ENCODE results near the gene FLNA. TPM values are rescaled to one million over a fixed set of nuclear protein-coding genes. Genes with fewer than 3 reads are reported as not detected.

FLNA gene
- total and polyA plus RNA-seq, 10 of the 15 experiments (the other 5 are each of a cell fraction or from before 2014, with no cell fraction given) = 5.1 to 643 (median 171) TPM

DNA sequence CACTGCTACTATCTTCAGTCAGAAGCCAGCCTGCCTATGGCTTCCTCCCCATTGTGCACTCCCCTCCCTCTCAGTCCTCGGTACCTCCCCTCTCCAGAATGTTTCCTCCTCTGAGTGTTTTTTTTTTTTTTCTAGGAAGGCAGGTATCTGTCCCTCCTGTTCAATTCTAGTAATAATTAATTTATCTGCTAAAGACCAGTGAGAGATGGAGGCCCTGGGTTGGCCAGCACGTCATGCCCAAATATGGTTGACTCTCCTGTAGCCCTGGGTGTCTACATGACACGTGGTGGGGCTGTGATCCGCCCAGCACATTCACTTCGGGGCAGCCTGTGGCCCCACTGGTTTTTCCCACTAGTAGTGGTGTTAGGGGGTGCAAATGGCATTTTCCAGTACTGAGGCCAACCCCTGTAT lies 1.8 kb downstream of the FLNA start (continued):
- TF ChIP-seq, protein P1, sequence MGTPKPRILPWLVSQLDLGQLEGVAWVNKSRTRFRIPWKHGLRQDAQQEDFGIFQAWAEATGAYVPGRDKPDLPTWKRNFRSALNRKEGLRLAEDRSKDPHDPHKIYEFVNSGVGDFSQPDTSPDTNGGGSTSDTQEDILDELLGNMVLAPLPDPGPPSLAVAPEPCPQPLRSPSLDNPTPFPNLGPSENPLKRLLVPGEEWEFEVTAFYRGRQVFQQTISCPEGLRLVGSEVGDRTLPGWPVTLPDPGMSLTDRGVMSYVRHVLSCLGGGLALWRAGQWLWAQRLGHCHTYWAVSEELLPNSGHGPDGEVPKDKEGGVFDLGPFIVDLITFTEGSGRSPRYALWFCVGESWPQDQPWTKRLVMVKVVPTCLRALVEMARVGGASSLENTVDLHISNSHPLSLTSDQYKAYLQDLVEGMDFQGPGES (IDR thresholded peaks at IDR 0.05) = no peak
- no peak for TF ChIP-seq MYC (IDR thresholded peaks at IDR 0.05; ENCODE audit: insufficient read depth, insufficient read length, insufficient replicate concordance, low read length, severe bottlenecking)
- TF ChIP-seq, protein P2, sequence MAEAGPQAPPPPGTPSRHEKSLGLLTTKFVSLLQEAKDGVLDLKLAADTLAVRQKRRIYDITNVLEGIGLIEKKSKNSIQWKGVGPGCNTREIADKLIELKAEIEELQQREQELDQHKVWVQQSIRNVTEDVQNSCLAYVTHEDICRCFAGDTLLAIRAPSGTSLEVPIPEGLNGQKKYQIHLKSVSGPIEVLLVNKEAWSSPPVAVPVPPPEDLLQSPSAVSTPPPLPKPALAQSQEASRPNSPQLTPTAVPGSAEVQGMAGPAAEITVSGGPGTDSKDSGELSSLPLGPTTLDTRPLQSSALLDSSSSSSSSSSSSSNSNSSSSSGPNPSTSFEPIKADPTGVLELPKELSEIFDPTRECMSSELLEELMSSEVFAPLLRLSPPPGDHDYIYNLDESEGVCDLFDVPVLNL (IDR thresholded peaks at IDR 0.05; ENCODE audit: low read depth, low read length) = no peak
- no peak for TF ChIP-seq KAT2A (conservative IDR thresholded peaks at IDR 0.05; ENCODE audit: control insufficient read depth, low read depth, low read length)
- TF ChIP-seq BCL11A (IDR thresholded peaks at IDR 0.05; ENCODE audit: low read depth, low read length) = no peak
- no peak for TF ChIP-seq BACH1 (IDR thresholded peaks at IDR 0.05; ENCODE audit: borderline replicate concordance)
- no peak for TF ChIP-seq CEBPB (IDR thresholded peaks at IDR 0.05; ENCODE audit: borderline replicate concordance in 1 of 2, low read depth in 2 of 2, low read length in 2 of 2)
- TF ChIP-seq NFXL1 (IDR thresholded peaks at IDR 0.05; ENCODE audit: borderline replicate concordance) = no peak
- no peak for TF ChIP-seq ZNF274 (IDR thresholded peaks at IDR 0.05; ENCODE audit: insufficient read depth, insufficient read length)
- TF ChIP-seq MTA2 (IDR thresholded peaks at IDR 0.05; ENCODE audit: low read depth) = no peak
- TF ChIP-seq IKZF2 (IDR thresholded peaks at IDR 0.05) = no peak
- no peak for TF ChIP-seq SMC3 (IDR thresholded peaks at IDR 0.05; ENCODE audit: borderline replicate concordance, low read length)
- TF ChIP-seq, protein P3, sequence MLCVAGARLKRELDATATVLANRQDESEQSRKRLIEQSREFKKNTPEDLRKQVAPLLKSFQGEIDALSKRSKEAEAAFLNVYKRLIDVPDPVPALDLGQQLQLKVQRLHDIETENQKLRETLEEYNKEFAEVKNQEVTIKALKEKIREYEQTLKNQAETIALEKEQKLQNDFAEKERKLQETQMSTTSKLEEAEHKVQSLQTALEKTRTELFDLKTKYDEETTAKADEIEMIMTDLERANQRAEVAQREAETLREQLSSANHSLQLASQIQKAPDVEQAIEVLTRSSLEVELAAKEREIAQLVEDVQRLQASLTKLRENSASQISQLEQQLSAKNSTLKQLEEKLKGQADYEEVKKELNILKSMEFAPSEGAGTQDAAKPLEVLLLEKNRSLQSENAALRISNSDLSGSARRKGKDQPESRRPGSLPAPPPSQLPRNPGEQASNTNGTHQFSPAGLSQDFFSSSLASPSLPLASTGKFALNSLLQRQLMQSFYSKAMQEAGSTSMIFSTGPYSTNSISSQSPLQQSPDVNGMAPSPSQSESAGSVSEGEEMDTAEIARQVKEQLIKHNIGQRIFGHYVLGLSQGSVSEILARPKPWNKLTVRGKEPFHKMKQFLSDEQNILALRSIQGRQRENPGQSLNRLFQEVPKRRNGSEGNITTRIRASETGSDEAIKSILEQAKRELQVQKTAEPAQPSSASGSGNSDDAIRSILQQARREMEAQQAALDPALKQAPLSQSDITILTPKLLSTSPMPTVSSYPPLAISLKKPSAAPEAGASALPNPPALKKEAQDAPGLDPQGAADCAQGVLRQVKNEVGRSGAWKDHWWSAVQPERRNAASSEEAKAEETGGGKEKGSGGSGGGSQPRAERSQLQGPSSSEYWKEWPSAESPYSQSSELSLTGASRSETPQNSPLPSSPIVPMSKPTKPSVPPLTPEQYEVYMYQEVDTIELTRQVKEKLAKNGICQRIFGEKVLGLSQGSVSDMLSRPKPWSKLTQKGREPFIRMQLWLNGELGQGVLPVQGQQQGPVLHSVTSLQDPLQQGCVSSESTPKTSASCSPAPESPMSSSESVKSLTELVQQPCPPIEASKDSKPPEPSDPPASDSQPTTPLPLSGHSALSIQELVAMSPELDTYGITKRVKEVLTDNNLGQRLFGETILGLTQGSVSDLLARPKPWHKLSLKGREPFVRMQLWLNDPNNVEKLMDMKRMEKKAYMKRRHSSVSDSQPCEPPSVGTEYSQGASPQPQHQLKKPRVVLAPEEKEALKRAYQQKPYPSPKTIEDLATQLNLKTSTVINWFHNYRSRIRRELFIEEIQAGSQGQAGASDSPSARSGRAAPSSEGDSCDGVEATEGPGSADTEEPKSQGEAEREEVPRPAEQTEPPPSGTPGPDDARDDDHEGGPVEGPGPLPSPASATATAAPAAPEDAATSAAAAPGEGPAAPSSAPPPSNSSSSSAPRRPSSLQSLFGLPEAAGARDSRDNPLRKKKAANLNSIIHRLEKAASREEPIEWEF (IDR thresholded peaks at IDR 0.05; ENCODE audit: insufficient replicate concordance, low read depth, low read length) = no peak
- TF ChIP-seq SIX5 (IDR thresholded peaks at IDR 0.05; ENCODE audit: low read depth, low read length, severe bottlenecking) = no peak
- no peak for TF ChIP-seq TBL1XR1 (IDR thresholded peaks at IDR 0.05; ENCODE audit: low read depth, low read length)
- TF ChIP-seq RELA (IDR thresholded peaks at IDR 0.05; ENCODE audit: borderline replicate concordance, partially characterized antibody) = no peak
- TF ChIP-seq EED (IDR thresholded peaks at IDR 0.05; ENCODE audit: low read depth) = no peak
- TF ChIP-seq HDGF (IDR thresholded peaks at IDR 0.05) = no peak
- no peak for TF ChIP-seq NR2C2 (IDR thresholded peaks at IDR 0.05; ENCODE audit: borderline replicate concordance, control insufficient read depth, insufficient read length, low read depth)
- TF ChIP-seq, protein P4, sequence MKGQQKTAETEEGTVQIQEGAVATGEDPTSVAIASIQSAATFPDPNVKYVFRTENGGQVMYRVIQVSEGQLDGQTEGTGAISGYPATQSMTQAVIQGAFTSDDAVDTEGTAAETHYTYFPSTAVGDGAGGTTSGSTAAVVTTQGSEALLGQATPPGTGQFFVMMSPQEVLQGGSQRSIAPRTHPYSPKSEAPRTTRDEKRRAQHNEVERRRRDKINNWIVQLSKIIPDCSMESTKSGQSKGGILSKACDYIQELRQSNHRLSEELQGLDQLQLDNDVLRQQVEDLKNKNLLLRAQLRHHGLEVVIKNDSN (IDR thresholded peaks at IDR 0.05; ENCODE audit: borderline replicate concordance, extremely low read length, insufficient read depth, low read depth, low read length) = no peak
- no peak for TF ChIP-seq FOXM1 (IDR thresholded peaks at IDR 0.05; ENCODE audit: low read depth, low read length)

Measured in GM12878 (cell line).